GM18517 (cell line): ENCODE measurements around the gene CHN2.

ENCODE experiments used
- ATAC-seq: cut with Tn5 transposase; IDR thresholded peaks from one replicate; pipeline ENCODE4 v1.9.1; 2021; ENCODE audit warnings: mild to moderate bottlenecking, moderate library complexity; ENCODE audit not compliant: unreplicated experiment

CHN2 gene

DNA sequence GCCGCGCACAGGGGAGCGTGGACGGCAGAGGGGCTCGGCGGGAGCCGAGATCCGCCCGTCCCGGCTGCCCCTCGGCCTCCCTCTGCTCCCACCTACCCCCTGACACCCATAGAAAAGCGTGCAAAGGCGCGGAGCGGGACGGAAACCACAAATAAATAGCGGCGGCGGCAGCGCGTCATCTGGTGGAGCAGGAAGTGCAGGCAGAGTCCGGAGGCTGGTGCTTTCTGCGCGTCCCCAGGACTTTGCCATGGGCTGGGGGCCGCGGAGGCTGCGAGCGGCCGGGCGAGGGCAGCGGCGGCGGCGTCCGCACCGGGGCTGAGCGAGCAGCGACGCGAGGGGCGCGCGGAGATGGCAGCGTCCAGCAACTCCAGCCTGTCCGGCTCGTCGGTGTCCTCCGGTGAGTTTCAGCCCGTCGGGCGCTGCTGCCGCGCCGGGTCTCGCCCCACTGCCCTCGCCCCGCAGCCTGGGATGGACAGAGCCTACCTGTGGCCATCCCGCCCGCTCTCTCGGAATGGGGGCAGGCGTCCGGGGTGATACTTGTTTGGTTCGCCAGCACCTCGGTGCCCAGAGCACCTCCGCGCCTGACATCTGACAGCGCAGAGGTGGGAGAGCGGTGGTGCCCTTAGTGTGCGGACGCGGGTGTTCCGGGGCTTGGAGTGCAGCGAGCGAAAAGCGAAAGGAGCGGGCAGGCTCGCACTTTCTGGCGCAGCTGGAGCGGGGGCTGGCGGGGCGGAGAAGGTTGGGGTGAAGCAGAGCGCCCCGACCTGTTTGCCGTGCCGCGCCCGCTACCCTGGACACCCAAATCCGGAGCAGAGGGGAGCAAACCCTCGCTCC, at the start of gene CHN2:
Gene CHN2, plus strand, starts transcription at position 182 of the 834 bp plus-strand sequence.
- no peak for ATAC-seq

DNA sequence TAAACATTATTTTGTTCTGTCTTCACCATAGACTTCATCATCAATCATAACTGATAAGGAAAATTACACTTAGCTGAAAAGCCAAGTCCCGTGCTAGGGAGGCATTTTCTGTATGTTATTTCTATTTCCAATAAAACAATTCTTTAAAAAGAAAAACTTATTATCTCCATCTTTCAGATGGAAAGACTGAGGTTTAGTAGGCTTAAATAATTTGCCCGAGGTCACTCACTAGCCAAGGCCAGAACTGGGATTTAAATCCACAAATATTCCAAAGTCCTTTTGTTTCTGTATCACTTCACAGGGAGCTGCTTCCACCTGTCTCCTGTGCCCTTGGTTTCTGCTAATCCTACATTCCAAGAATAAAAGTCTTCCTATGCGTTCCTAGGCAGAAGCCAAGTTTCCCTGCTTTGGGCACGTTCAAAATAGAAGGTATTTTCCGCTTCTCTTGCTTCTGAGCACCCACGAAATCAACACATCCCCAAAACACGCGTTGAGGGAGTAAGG, 49.0 kb upstream of the CHN2 start:
- ATAC-seq = no peak

DNA sequence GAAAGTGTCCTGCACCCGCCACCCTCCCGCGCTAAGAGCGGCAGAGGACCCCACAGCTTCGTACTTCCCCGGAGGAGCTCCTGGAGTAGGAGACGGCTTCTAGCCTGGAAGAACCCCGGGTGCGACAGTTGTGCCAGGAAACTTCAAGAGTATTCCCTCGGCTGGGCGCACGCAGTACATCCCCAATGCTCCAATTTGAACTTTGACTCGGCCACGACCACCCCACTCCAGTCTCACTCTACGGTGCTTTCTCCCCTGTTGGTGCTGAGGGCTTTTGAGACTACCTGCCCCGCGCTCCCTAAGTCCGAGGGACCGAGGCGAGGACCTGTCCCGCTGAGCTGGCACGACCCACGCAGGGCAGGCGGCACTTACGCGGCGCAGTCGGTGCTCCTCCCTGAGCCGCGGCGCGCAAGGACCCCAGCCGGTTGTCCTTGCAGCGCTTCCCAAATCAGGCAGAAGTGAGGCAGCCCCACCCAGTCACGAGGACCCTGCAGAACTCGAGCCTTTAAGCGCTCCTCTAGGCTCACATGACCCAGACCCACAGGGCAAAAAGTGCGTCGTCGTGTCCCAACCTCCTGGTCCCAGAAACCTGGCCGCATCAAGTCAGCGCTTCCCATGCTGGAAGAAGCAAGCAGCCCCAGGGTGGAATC, 48.4 kb upstream of the CHN2 start, which contains the start of gene CPVL:
Gene CPVL, minus strand, starts transcription at position 481 of the 650 bp plus-strand sequence. CDS start 25,476 bp downstream, outside the sequence.
- ATAC-seq = no peak

DNA sequence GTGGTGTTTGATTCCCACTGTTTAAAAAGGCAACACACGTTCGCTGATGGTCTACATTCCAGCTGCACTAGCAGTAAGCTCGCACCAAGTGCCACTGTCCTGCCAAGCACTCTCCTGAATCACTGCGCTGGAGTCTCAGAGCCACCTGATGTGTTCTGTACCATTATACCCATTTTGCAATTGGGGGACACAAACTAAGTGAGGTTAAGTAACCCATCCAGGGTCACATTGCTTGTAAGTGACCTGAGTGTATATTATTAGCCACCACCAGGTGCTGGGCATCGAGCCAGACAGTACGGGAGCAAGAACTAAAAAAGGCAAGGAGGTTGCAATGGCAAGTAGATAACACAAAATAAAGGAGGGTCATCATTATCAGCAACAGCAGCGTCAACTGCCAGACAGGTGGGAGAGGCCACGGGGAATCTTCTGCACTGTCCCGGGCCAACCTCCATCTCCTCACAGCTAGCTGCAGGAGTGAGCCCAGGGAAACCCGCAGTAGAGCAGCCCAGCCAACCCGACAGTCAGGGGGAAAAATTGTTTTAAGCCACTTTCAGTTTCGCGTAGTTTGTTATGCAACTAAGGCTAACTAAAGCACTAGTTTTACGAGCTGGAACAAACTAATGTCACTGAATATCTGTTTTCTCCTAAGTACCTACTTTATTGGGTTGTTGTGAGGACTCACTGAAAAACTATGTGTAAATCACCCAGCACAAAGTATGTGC, 47.5 kb upstream of the CHN2 start:
- ATAC-seq = no peak

DNA sequence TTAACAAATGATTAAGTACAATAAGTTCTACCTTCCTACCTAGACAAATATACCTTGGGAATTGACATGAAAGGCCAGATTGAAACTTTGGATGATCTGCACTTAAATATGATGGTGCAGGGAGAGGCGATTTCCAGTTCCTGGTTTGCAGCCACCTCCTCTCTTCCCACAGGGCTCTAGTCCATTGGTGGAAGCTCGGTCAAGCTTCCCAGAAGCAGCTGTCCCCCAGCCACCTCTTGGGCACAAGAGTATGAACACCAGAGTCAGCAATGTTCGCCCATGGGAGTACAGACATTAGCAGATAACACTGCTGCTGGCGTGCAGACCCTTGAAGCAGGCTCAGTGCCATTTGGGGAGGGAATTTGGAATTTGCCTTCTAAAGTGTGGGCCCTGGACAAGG, 46.8 kb upstream of the CHN2 start:
- no peak for ATAC-seq

DNA sequence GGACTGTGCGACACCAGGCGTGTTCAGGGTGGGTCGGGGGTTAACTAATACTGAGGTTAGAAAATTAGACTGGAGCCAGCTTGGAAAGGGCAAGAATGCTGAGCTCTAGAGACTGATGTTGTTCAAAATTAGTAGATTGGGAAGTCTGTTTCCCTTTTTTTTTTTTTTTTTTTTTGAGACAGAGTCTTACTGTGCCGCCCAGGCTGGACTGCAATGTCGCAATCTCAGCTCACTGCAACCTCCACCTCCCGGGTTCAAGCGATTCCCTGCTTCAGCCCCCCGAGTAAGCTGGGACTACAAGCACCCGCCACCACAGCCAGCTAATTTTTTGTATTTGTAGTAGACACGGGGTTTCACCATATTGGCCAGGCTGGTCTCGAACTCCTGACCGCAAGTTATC, 45.5 kb upstream of the CHN2 start:
- no peak for ATAC-seq

DNA sequence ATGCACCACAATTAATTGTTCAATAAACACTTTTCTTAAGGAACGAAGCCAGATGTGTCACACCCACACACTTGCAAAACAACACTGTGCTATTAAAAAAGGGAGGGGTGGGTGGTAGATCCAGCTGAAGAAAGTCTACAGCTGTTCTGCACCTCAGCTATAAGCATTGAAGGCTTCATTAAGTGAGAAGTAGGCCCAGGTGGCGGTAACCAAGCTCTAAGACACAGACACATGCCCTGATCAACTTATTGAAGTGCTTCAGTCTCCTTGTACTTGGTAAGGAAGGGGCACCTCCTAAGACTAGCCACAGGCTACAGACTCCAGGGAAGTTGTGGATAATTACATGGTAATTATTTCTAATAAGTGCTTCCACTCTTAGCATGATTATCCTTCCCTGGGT, 43.7 kb upstream of the CHN2 start:
- no peak for ATAC-seq

DNA sequence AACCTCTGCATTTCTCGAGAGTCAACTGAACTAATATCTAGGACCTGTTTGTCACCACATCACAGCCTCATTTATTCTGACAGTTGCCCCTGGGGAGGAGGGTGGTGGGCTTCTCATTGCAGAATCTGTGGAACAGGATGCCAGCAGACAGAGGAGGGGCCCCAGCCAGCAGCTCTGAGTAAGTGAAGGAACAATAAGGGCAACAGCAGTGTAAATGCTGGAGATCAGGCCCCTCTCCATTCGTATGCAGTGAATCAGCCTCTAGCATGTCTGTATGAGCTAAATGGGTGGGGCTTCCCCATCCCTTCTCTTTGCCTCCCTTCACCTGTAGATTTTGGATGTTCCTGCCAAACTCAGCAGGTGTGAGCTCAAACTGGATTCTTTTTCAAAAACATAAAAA, 40.5 kb upstream of the CHN2 start:
- no peak for ATAC-seq

DNA sequence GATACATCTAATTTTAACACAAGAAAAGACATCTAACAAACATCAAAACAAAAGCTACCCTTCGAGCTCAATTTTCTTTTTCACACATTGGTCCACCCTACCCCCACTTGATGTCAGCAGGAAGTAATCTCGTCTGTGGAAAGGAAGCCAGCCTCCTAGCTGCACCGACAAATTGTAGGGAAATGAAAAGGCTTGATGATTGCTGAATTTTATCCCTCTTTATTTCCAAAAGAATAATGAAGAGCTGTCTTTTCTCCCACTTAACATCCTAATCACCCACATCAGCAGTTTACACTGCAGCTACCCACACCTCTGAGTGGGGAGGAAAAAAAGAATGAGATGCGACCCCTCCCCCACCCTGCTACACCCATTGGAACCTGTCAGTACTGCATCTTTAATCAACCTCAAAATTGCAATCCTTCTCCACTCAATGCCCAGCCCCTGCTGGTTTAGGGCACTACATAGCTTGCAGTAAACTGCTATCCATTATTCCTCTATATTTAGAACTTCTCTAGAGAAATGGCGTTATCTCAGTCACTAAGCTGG, 37.6 kb upstream of the CHN2 start:
- no peak for ATAC-seq

DNA sequence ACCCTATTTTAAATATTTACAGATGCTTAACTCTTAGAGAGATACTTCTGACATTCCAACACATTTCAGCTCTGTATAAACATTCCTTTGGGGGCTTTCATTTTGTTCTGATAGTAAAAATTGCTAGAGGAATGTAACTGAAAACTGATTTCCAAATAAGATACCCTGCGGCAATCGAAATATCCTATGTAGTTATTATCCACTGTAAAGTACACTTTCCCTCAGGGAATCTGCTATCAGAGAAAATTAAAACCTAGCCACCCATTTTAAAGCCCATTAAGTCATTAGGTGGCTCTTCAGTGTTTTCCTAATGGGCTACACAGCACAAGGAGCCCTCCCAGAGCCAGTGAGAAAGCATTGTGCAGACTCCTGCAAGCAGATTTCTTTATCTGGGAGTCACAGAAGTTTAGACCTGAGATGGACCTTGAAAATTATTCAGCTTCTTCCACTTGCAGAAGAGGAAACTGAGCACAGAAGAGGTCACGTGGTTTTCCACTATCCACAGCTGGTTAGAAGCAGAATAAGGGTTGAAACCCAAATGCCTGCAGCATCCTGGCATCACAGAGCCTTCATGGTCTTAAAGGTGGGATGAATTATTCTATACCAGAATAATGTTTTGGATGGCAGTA, 35.7 kb upstream of the CHN2 start:
- ATAC-seq = no peak

DNA sequence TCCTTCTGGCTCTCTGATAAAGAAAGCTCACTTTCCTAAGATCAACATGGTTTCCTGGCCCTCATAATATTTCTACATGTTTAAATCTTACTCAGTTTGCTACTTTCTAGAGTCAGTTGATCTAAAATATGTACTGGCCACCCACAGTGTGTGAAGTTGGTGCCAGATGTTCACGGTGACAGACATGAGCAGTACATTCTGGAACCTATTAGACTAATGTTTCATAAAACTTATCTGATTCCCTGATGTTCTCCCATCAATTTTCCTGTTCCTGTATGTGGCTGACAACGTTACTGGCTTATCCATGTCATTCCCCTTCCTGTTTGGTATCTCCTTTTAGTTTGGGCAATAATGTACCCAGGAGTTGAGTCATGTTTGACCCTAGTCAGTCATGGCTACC, 34.5 kb upstream of the CHN2 start:
- ATAC-seq = no peak

DNA sequence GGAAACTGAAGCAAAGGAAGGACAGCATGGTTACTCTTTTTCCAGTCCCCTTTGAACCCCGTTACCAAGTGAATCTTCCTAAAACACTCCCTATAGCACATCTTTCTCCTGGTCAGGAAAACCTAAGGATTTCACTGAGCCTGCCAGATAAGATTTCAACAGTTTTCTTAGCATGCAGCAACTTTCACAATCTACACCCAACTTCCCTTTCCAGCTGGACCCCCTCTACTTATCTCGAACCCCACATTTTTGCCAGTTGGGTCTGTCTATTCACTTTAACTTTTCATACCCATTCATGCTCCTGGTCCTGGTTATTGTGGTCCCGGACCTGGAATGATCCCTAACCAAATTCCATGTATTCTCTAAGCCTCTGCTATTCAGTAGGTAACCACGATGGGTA, 33.3 kb upstream of the CHN2 start:
- no peak for ATAC-seq

DNA sequence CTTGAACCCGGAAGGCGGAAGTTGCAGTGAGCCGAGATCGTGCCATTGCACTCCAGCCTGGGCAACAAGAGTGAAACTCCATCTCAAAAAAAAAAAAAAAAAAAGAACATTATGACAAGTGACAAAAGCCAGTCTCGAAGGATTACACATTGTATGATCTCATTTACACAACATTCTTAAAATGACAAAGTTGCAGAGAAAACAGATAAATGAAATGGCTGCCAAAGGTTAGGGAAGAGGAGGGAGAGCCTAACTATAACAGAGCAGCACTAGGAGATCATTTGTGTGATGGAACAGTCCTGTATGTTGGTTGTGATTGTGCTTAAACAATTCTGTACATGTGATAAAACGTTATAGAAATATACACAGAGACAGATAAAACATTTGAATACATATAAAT, 32.0 kb upstream of the CHN2 start:
- no peak for ATAC-seq

DNA sequence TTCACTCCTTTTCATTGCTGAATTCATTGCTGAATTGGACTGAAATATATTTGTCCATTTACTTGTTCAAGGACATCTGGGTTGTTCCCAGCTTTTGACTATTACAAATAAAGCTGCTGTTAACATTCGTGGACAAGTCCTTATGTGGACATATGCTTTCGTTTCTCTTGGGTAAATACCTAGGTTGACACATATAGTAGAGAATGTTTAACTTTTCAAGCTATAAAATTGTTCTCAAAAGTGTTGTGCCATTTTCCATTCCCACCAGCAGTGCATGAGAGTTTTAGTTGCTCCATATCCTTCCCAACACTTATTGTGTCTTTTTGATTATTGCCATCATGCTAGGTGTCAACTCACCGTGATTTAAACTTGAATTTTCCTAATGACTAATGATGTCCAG, 30.7 kb upstream of the CHN2 start:
- ATAC-seq = no peak

DNA sequence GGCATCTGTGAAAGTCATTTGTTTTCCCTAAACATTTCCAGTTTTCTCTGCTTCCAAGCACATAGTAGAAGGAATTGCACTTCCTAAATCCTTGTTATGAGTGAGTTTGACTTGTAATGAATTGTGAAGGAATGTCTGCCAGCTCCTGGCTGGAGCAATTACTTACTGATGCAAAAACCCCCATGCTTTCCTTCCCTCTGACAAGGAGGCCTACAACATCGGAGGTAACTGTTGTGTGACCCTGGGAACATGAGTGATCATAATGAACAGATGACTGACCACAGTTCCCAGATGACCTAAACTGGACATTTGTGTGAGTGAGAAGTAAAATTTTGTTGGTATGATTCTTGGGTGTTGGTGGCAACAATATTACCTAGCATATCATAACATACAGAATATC, 26.9 kb upstream of the CHN2 start:
- no peak for ATAC-seq

DNA sequence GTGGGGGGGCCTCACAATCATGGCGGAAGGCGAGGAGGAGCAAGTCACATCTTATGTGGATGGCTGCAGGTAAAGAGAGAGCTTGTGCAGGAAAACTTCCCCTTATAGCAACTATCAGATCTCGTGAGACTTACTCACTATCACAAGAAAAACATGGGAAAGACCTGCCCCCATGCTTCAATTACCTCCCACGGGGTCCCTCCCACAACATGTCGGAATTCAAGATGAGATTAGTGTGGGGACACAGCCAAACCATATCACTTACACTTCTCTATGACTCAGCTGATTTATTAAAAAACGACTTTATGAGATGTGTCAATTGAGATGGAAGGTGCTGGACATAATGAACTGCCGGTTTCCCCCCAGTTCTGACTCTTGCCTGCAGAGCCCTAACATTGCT, 23.8 kb upstream of the CHN2 start:
- no peak for ATAC-seq

DNA sequence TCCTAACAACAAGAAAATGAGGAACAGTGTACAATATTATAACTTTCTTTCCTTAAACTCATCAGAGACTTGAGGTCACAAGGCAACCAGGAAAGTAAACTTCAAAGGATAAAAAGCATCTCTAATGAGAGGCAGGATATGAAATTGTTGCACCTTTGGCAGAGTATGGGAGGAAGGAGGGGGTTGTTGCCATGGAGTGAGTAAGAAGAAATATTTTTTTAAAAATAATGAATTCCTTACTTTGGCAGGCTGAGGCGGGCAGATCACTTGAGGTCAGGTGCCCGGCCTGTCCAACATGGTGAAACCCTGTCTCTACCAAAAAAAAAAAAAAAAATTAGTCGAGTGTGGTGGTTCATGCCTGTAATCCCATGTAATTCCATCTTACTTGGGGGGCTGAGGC, 21.1 kb upstream of the CHN2 start:
- no peak for ATAC-seq

DNA sequence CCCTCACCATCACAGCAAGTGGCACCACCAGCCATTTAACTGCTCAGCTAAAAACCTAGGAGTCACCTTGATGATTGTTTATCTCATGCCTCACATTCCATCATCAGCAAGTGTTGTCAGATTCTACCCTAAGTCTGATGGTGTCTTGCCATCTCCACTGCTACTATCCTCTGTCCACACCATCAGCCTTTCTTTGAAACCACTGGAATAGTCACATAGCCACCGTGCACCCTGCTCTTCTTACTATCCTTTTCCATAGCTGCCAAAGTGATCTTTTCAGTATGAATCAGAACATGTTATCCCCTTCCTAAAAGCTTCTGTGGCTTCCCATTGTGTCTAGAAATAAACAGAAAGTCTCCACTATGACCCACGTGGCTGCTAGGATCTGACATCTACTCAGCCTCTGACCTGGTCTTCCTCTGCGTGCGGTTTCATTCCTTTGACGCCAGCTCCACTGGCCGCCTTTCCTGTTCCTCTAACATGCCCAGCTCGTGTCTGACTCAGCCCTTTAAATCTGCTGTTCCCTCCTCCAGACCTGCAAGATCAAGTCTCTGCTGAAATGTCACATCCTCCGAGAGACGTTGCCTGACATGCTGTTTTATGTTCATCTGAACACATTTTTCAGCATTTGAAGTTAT, 16.5 kb upstream of the CHN2 start:
- ATAC-seq = no peak

DNA sequence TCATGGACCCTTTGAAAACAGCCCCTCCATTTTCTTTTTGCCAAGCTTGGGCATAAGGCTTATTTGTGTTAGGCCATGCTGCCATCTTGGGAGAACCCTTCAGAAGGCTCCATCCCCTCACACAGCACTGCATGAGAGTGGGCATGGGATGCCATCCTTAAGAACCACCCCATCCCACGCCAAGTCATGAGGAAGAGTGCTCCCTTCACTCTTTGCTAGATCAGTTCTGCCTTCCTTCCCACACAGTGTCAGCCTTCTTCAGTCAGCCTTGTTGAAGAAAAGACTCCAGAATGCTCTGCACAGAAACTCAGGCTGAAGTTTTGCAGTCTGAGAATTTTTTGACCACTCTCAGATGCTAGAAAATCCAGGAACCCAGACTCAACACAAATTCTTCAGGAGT, 15.5 kb upstream of the CHN2 start:
- ATAC-seq = no peak

DNA sequence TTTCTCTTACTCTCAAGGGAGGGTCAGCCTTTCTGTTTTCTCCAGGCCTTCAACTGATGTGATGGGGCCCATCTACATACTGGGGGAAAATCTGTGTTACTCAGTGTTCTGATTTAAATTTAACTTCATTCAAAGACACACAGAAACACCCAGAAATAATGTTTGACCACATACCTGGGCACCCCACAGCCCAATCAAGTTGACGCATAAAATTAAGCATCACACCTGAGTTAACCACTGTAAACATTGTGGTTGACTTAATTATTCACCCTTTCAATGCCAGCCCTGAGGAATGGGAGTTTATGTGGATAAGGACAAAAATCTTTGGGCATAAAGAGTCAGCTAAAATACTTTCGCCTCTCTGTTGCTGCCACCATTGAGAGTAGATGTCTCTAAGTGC, 10.0 kb upstream of the CHN2 start:
- no peak for ATAC-seq
